GM06990 (cell line): Measurements from ENCODE around the gene PROB1.

Source experiments
- DNase-seq: peaks from one replicate; pipeline ENCODE4 v3.0.0-alpha.2; 2011; ENCODE audit not compliant: insufficient read length; ENCODE audit errors: extremely low read depth
- H3K27me3 ChIP-seq: replicated peaks from 2 replicates; pipeline ENCODE4 v1.6.0; 2011; ENCODE audit warnings: low read length; ENCODE audit not compliant: control insufficient read depth, insufficient read depth
- H3K36me3 ChIP-seq: 2 replicates; pipeline ENCODE4 v1.5.1; 2011; ENCODE audit warnings: low read length; ENCODE audit not compliant: control insufficient read depth, insufficient read depth
- H3K4me3 ChIP-seq: replicated peaks from 2 replicates; pipeline ENCODE4 v1.5.1; 2011; ENCODE audit warnings: low read depth, mild to moderate bottlenecking, control low read depth, low read length
- CTCF ChIP-seq: IDR thresholded peaks from 2 replicates; pipeline ENCODE4 v1.5.1; 2011; ENCODE audit warnings: low read length, control low read depth, mild to moderate bottlenecking, inconsistent platforms; ENCODE audit not compliant: insufficient read depth, poor library complexity, severe bottlenecking

PROB1 gene

DNA sequence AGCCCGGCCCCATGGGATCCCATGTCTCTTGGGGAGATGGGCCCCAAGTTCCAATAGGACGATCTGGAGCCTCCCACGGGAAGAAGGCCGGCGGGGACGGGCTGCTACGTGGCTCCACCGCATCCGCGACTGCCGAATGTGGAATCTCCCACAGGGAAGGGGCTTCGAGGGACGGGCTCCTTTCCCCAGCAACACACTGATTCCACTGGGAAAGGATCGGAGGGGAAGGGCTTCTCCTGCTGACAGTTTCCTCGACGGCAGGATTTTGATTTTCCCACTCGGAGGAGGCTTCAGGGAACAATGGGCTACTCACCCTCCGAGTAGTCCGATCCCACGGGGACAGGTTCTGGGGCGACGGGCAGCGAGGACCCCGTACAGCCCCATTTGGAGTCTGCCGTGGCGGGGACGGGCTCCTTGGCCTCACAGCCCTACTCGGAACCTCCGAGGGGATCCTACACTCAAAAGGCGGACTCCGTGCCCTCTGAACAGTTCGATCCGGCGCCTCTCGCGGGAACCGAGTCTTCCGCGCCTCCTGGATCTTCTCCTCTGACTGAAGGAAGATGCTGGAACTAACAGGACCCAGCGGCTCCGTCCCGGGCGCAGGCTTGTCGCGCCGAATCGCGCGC, 1.3 kb downstream of the PROB1 start:
- no peak for TF ChIP-seq CTCF
- no peak for DNase-seq
- Histone ChIP-seq H3K4me3 (peak overlapping the region; percentile 68), H3K27me3 (no peaks in the 10 kb centered on the region), H3K36me3 (peaks cover 1% of the 10 kb centered on the region; the same call in 1 of the 2 replicates)

DNA sequence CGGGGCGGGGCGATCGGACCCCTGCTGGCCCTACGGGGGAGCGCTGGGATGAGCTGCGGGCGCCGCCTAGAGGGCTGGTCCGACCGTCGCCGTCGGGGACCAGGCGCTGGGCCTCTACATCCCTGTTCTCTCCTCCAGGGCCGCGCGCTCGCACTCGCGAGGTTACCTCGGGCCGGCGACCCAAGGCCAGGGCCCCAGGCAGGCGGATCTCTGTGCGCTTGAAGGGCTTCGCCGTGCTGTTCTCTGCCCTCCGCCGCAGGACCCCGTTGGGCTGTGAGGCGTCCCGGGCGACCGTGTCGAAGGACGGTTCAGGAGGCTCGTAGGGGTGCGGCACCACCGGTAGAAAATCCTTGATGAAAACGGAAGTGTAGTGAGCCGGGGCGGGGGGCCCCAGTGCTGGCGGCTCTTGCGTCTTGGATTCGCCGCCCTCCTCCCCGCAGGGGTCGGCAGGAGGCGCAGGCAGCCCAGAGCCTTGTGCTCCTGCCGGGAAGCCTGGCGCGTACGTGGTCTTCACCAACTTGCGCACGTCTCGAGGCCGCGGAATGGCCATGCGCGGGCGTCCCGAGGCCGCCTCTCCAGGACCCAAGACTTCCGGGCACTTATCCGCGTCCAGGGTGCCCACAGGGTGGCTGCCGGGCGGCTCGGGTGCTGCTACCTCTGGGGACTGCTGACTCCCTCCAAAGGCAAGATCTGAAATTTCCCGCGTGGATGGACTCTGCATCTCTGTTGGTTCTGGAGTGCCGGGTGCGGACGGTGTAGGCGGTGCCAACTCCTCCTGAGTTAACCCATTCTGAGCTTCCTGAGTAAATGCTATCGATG, 2.0 kb downstream of the PROB1 start:
- peak; percentile 94 for DNase-seq

GRCh38 chr5:139392324-139392677, 2.6 kb downstream of the PROB1 start:
- TF ChIP-seq CTCF = no peak
- peaks cover 7% of the 10 kb centered on the region for H3K36me3 ChIP-seq
- no peaks in the 10 kb centered on the region for H3K27me3 ChIP-seq
- H3K4me3 ChIP-seq = peak overlapping the region; percentile 68
- DNase-seq = no peak

More for the DNA sequence above, 2.0 kb downstream of the PROB1 start:
- no peaks in the 10 kb centered on the region for H3K27me3 ChIP-seq
- peaks cover 3% of the 10 kb centered on the region for H3K36me3 ChIP-seq
- peak overlapping the region; percentile 68 for H3K4me3 ChIP-seq
- TF ChIP-seq CTCF = peak; percentile 95

- no peak for TF ChIP-seq CTCF
- no peaks in the 10 kb centered on the region for H3K27me3 ChIP-seq
- H3K4me3 ChIP-seq = peak overlapping the region; percentile 68
- peaks cover 7% of the 10 kb centered on the region for H3K36me3 ChIP-seq
- peak; percentile 52 for DNase-seq
Observed at GRCh38 chr5:139391570-139392323, 3.2 kb downstream of the PROB1 start.

DNA sequence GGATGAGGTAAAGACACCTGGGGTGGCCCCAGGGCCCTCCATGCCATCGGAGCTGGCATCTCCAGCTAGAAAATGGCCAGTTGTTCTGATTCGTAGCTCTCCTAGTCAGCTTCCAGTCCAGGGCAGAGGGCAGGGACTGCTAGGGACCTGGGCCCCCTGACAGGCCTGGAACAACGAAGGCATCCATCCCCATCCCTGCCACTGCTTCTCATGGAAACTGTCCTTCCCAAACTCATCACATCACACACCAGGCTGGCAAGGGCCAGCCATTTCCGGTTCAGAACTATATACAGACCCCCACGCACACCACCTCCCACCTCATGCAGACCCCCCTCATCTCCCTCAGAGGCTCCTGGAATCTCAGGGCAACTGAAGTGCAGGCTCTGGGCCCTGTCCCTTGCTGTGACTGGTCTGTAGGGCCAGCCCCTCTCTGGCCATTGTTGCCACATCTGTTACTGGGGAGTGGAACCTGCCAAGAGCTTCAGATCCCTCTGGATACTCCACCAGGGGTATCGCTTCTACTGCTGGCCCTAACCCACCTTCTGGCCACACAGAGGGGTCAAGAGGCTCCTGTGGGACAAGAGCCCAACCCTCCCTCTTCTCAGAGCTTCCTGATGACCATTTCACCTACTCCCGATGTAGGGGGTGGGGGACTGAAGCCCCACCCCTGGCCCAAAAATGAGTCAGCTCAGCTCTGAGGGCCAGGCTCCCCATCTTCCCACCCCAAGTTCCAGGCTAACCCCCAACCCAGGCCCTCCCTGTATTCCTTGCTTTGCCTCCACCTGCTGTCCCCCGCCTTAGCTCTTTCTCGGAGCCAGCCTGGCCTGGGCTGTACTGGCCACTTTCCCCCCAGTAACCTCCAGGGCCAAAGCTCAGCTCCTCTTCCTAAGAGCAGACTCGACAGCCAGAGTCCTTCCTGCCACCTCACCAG, 4.0 kb downstream of the PROB1 start:
- TF ChIP-seq CTCF = no peak
- Histone ChIP-seq H3K36me3 (peaks cover 7% of the 10 kb centered on the region), H3K27me3 (no peaks in the 10 kb centered on the region), H3K4me3 (peak overlapping the region; percentile 68)
- DNase-seq = no peak
